NCI-H128 (cell line): ENCODE measurements around the gene TSPAN5.
"Not testable (repeated sequence)": the region's sequence is repeated elsewhere in the genome, so short reads cannot be mapped to it uniquely, and the experiment has no call there.

ENCODE experiments used
- DNase-seq: peaks from one replicate; lab custom pipeline; 2025; ENCODE audit not compliant: unreplicated experiment; lab: John Stamatoyannopoulos, UW

TSPAN5 gene

DNA sequence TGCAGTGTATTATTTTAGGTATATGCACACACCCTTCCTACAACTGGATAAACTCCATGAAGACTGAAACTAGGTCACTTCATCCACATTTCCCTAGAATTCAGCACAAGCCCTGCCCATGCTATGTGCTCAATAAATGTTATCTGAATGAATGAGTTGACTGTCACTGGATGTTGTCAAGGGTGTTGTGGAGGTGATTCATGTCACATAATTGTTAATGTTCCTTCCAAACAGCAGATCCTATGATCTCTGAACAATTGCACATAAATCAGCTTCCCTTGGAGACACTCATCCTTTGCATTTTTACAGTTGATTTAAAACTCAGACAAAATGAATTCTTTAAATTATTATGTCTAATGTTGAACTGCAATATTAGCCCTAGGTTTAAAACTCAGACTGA is 154.7 kb downstream of the TSPAN5 start:
- DNase-seq = no peak

DNA sequence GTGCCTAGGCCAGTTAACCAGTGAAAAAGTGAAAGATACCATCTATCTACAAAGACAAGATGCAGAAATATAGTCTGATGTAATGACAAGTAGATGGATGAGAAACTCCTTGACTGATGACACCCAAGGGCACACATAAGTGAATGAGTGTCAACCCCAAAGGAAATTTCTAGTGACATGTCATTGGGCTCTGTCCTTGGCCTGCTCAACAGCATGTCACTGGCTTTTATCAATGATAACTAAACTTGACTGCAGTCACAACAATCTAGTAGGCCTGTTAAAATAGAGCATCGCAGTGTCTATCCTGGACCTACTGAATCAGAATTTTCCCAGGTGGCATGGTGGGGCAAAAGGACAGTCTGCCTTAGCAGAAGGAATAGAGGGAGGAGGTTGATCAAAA is 155.8 kb downstream of the TSPAN5 start:
- no peak for DNase-seq

GRCh38 chr4:98502031-98502430 is 156.4 kb downstream of the TSPAN5 start:
- DNase-seq = no peak

DNA sequence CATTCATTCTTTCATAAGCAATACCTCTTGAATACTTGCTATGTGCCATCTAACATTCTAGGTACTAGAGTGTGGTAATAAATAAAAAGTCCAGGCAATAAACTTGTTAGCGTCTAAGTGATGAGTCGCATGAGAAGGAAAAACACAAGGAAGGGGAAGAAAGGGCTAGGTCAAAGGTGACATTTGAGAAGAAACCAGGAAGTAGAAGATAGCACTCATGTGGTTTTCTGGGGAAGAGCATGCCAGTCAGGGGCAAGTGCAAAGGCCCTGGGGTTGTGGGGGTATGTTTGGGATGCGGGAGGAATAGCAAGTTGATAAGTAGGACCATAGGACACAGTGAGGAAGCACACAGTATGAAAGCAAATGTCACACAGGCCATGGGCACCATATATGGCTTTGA is 157.0 kb downstream of the TSPAN5 start:
- no peak for DNase-seq

- no peak for DNase-seq
Observed at GRCh38 chr4:98498774-98499173, 159.6 kb downstream of the TSPAN5 start.

DNA sequence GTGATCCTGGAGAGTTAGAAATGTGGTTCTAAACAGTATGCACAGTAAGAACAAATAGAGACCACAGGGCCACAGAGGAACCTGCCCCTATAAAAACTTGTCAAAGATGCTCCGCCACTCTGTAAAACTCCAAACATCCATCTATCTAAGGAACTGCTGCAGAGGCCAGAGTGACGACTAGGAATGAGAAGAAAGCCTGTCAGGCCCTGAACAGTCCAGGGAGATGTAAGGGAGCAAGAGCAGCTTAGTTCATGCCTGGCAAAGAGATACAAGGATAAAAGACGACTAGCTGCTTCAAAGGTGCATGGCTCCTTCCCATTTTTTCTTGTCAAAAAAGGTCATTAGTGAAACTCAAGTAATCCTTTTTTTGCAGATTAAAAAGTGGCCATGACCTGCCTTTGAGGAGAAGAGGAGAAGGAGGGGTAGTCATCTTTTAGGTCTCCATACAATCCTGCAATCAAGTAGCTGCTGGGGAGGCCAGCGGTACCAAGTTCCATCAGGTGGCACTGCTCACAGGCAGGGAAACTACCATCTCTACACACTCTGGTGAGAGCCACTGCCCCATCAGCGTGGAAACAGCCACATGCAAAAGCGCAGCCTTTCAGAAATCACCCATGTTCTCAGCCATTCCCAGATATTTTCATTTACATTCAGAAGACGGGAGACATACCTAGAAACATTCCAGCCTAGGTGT is 162.1 kb downstream of the TSPAN5 start:
- DNase-seq = no peak

- no peak for DNase-seq
Observed at GRCh38 chr4:98493296-98493695, 165.1 kb downstream of the TSPAN5 start.

DNA sequence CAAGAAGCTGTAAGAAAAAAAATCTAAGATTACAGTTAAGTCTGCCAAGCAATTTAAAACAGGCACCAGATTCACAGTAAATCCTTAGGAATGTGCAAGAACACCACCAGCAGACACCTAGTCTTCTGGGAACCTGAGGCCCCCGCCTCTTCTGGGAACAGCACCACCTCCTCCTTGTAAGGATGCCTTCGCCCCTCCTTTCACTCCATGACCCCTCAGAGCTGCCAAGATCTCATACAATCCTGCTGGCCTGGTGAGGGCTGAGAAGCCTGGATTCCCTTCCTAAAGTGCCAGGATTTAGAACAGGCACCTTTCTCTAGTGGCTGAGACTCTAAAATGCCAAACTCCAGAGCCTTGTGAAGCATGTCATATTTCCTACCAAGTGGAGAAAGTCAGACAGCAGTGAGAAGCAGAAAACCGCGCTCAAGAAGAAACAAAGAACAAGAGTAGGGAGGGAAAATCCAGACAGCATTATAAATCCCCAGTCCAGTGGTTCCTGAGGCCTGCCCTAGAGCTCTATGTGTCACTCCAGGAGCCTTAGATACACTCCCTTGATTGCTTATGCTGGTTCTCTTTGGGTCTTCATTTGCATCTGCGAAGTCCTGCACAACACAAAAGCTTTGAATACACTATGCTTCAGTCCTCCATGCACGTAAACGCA is 166.4 kb downstream of the TSPAN5 start:
- DNase-seq = no peak

DNA sequence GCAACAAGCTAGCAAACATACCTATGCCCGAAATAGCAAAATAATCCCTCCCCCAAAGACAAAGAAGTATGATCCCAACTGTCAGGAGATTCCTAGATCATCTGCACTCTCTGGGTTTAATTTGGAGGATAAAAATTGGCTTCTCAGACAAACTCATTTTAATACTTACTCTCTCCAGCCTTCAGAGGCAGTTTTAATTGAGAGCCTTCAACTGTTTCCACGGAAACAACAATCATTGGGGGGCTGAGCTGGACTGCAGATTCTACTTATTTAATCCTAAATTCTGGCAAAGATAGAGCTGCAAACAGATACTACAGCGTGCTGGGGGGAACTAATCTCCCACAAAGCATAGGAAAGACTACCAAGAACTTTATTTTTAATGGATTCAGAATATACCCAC is 168.2 kb downstream of the TSPAN5 start:
- no peak for DNase-seq

- no peak for DNase-seq
Observed at GRCh38 chr4:98485816-98486345, 172.5 kb downstream of the TSPAN5 start.

- DNase-seq = no peak
Observed at GRCh38 chr4:98484031-98484430, 174.4 kb downstream of the TSPAN5 start.

DNA sequence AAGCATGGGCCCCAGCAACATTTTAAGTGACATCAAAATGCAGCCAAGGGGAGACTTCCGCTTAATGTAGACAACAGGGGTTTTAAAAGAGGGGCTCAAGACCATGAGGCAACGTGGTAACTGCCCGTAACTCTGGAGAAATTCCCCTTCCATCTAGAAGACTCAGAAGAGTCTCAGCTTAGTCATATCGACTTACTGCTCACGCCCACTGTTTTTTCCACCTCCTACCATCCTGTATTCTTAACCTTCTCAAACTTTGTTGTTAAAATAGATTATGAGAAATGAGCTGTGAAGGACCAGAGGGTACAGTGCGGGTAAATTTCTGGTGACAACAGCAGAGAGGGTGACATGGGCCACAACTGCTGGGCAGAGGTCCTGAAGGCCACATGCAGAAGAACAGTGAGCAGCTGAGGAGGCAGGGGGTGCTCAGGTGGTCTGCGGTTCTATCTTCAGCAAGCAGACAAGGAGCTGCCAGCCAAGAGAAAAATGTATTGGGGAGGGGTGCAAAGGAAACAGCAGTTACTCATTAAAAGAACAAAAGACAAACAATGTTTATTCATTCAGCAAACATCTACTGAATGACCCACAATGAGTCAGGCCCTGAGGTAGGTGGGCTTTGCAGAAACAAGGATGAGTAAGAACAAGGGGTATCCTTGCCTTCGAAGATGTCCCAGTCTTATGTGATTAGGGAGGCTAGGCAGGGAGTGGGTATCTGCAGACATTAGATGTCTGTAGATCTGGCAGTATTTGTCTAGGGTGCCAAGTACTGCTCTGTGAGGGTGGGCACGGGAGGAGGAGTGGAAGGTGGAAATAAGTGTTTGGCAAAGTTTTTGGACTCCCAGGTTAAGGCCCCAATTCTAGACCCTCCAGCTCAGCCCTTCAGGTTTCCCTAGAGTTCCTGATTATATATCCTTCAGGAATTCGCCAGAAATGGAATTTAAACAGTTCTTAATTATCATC is 175.3 kb downstream of the TSPAN5 start:
- DNase-seq = no peak

- no peak for DNase-seq
Observed at GRCh38 chr4:98482503-98482846, 175.9 kb downstream of the TSPAN5 start.

GRCh38 chr4:98481167-98481566 is 177.2 kb downstream of the TSPAN5 start:
- no peak for DNase-seq

DNA sequence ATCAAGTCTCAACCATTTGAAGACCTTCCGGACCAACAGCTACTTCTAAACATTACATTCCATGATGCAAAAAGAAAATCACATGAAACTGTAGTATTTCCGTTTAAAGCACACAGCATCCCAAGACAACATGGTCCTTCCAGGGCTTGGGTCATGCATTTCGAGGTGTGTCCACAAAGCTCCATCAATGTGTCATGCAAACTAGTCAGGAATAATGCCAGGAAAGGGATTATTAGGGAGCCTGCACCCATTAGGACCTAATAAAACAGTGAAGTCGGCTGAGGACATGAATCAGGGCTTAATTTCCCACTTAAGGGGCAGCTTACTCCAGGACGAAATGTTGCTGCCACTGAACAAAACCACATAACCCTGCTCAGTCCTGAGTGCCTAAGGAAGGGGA is 177.9 kb downstream of the TSPAN5 start:
- no peak for DNase-seq

- not testable (repeated sequence) for DNase-seq
Observed at GRCh38 chr4:98479590-98479989, 178.8 kb downstream of the TSPAN5 start.

DNA sequence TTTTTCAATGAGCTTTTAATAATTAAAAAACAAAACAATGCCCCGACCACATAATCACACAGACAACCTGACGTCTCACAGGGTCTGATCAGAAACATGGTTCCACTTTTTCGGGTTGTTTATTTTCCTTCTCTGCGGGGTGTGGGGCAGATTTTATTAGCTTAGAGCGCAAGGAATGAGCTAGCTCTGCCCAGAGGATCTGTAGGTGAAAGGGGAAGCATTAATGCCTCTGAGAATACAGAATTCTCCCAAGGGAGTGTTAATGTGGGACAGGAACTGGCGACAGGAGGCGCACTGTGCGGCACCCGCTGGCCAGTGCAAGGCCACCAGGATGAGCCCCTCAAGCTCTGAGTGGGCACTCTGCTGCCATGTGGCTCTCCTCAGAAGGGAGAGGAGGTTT is 181.5 kb downstream of the TSPAN5 start:
- DNase-seq = no peak

GRCh38 chr4:98474408-98474844 is 184.0 kb downstream of the TSPAN5 start:
- no peak for DNase-seq

DNA sequence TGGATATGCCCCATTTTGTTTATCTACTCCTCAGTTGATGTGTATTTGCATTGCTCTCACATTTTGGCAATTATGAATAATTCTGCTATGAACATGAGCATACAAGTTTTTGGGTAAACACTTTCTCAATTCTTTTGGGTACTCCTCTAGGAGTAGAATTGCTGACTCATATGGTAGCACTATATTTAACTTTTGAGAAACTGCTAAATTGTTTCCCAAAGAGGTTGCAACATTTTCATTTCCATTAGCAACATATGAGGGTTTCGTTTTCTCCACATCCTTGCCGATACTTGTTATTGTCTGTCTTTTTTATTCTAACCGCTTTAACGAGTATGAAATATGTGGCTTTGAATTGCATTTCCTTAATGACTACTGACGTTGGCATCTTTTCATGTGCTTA is 185.4 kb downstream of the TSPAN5 start:
- no peak for DNase-seq

GRCh38 chr4:98470831-98471230 is 187.6 kb downstream of the TSPAN5 start:
- DNase-seq = no peak

DNA sequence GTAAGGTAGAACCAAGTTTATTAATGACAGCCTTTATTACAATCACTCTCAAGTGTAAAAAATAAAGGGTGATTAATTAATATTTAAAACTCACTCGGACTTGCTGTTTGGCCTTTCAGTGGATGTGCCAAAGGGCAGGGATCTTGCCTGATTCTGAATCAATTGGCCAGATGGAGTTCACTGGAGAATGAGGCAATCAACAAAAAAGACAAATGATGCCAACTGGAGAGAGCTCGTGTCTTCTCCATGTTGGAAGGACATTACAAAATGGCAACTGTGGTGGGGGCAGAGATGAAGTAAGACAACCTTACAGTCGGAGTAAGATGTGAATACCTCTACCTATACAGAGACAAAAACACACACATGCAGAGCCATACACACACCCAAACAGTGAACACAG is 188.0 kb downstream of the TSPAN5 start:
- DNase-seq = no peak

- no peak for DNase-seq
Observed at GRCh38 chr4:98469771-98470170, 188.6 kb downstream of the TSPAN5 start.
